PC-9 (cell line): Measurements from ENCODE around the gene LCOR.

Experiments
- EZH2 ChIP-seq: fragments of 200-600 bp; sonication (generic); IDR thresholded peaks from 2 replicates; pipeline ENCODE4 v1.8.0; 2017; ENCODE audit warnings: antibody characterized with exemption, low read depth
- TF ChIP-seq, protein P1 (sequence below): fragments of 200-600 bp; sonication (generic); conservative IDR thresholded peaks from 2 replicates; pipeline ENCODE4 v1.6.1; 2017; ENCODE audit warnings: mixed run types, antibody characterized with exemption, mild to moderate bottlenecking, moderate library complexity

DNA sequence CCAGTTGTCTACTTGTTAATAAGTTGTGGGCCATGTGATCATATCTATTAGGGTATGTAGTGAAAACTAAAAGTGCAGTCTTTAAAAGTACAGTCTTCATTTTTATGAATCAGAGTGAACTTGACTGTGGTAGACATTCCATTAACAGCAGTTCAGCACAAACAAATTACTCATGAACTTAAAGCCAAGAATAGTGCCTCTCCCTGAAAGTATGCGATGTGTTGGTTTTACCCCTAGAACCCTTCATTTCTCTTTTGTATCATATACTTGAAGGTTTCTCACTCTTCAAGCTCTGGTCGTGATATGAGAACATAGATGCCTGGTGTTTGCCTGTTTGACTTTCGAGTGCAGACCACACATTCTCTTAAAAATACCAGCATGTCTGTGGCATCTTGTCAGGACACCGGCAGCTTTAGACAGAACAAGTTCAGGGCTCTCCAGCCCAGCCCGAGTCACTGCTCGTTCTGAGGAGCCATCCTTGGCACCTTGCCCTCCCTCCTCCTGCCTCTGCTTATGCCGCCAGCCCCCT is 159.3 kb downstream of the LCOR start:
- TF ChIP-seq, protein P1, sequence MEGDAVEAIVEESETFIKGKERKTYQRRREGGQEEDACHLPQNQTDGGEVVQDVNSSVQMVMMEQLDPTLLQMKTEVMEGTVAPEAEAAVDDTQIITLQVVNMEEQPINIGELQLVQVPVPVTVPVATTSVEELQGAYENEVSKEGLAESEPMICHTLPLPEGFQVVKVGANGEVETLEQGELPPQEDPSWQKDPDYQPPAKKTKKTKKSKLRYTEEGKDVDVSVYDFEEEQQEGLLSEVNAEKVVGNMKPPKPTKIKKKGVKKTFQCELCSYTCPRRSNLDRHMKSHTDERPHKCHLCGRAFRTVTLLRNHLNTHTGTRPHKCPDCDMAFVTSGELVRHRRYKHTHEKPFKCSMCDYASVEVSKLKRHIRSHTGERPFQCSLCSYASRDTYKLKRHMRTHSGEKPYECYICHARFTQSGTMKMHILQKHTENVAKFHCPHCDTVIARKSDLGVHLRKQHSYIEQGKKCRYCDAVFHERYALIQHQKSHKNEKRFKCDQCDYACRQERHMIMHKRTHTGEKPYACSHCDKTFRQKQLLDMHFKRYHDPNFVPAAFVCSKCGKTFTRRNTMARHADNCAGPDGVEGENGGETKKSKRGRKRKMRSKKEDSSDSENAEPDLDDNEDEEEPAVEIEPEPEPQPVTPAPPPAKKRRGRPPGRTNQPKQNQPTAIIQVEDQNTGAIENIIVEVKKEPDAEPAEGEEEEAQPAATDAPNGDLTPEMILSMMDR = no peak
- TF ChIP-seq EZH2 = no peak
